22Rv1 (cell line): ENCODE results near the gene FSIP1.

Experiments used
- ZFX ChIP-seq: fragments of 450-650 bp; IDR thresholded peaks from 2 replicates; pipeline ENCODE4 v1.6.1; 2017; ENCODE audit warnings: antibody characterized with exemption, borderline replicate concordance
- TF ChIP-seq, protein P1 (sequence below): fragments of 450-650 bp; IDR thresholded peaks from 2 replicates; pipeline ENCODE4 v1.5.1; 2017; ENCODE audit warnings: mild to moderate bottlenecking

DNA sequence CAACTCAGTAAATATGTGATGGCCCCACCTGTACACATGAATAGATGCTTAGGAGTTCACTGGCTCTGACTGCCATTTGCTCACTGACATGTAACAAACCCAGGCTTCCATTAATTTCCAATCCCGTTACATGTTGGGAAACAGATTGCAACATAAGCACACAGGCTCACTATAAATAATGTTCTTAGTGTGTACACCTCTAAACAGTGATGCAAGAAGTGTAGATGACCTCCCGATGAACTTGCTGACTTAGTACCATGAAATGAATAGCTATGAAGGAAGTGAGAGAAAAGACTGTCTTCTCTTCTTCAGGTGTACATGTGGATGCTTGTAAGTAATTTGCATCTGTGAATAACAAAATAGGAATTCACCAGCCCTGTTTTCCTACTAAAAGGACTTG is 21.4 kb upstream of the FSIP1 start:
- TF ChIP-seq, protein P1, sequence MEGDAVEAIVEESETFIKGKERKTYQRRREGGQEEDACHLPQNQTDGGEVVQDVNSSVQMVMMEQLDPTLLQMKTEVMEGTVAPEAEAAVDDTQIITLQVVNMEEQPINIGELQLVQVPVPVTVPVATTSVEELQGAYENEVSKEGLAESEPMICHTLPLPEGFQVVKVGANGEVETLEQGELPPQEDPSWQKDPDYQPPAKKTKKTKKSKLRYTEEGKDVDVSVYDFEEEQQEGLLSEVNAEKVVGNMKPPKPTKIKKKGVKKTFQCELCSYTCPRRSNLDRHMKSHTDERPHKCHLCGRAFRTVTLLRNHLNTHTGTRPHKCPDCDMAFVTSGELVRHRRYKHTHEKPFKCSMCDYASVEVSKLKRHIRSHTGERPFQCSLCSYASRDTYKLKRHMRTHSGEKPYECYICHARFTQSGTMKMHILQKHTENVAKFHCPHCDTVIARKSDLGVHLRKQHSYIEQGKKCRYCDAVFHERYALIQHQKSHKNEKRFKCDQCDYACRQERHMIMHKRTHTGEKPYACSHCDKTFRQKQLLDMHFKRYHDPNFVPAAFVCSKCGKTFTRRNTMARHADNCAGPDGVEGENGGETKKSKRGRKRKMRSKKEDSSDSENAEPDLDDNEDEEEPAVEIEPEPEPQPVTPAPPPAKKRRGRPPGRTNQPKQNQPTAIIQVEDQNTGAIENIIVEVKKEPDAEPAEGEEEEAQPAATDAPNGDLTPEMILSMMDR = no peak
- no peak for TF ChIP-seq ZFX
